Thyroid gland (tissue), 4 donors: ENCODE results near the gene BCAT1.

Source experiments
- CTCF ChIP-seq, 6 experiments: fragments of 200-600 bp in 3 of 6; fragments of 450-650 bp in 3 of 6; sonication (generic) in 3 of 6; IDR thresholded peaks; one replicate each; pipeline ENCODE4 v1.5.1; 2016 to 2019; ENCODE audit warnings: antibody characterized with exemption in 6 of 6, mild to moderate bottlenecking in 2 of 6, inconsistent platforms in 1 of 6, moderate library complexity in 1 of 6
- POLR2A ChIP-seq, 2 donors: fragments of 450-650 bp; IDR thresholded peaks; one replicate each; pipeline ENCODE4 v1.6.1; 2017; ENCODE audit warnings: antibody characterized with exemption in 2 of 2, mild to moderate bottlenecking in 2 of 2, moderate library complexity in 1 of 2

GRCh38 chr12:24791622-24792021, 157.3 kb downstream of the BCAT1 start:
- TF ChIP-seq CTCF (IDR thresholded peaks at IDR 0.05) (no peak), POLR2A (IDR thresholded peaks at IDR 0.05) (no peak)
